NCI-H2029 treated with DMSO at 0.1 percent for 48 hours (cell line): ENCODE measurements around the gene CDK6.

Source experiments
- DNase-seq: peaks from one replicate; lab custom pipeline; 2025; lab: John Stamatoyannopoulos, UW

CDK6 gene

DNA sequence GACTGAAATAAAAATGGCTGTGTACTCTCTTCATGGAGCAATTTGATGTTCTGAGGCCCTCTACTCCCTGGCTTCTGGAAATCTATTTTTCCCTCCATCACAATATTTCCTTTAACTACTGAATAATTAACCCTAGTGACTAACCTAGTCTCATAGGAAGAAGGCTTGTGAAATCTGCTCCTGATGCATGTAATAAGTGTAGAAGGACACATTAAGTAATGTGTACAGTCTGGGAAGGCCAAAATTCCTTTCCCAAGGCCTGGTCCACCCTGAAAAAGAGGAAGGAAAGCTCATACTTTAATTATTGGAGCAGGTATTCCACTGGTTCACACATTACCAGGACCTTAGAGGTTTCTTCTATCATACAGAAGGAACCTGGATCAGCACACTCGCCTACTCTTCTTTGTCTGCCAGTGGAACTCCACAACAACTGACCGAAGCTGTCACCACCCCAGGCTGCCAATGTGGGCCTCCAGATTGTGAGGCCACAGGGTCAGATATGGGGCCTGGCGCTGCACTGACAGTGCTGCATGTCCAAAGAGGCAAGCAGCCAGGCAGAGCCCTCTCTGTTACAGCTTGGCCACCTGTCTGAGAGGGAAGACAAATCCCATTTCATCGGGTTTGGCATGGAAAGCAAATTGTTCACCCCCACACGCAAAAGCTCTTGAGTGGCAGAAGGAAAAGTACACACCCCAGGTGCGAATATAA lies 191.8 kb downstream of the CDK6 start:
- DNase-seq: no peak

GRCh38 chr7:92643821-92644220 lies 192.6 kb downstream of the CDK6 start:
- no peak for DNase-seq

DNA sequence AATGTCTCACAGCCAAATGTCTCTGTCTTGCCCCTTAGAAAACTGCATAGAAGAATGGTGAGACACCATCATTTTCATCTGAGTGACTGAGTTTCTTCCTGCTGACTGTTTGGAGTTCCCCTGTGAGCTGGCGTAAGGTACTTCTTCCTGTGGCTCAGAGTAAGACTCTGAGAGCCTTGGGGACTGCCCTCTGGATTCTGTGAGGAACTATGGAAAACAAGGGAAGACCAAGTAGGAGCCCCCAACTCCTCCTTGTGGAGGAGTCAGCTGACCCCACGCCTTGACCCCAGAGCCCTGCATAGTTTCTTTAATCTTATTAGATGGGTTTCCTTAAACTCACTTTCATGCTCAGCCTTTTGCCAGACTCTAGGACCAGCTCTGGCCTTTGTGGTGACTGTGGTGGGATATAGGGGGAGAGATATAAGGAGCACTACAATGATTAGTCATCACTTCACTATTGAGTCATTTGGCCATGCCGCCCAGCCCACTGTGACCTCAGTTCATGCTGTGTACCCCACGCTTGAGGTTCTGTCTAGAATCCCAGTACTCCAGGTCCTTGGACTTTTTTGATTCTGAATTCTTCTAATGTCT lies 194.4 kb downstream of the CDK6 start:
- DNase-seq: no peak

GRCh38 chr7:92639966-92640365 lies 196.4 kb downstream of the CDK6 start:
- DNase-seq: no peak

- DNase-seq: no peak
Observed at GRCh38 chr7:92639213-92639896, 197.0 kb downstream of the CDK6 start.

DNA sequence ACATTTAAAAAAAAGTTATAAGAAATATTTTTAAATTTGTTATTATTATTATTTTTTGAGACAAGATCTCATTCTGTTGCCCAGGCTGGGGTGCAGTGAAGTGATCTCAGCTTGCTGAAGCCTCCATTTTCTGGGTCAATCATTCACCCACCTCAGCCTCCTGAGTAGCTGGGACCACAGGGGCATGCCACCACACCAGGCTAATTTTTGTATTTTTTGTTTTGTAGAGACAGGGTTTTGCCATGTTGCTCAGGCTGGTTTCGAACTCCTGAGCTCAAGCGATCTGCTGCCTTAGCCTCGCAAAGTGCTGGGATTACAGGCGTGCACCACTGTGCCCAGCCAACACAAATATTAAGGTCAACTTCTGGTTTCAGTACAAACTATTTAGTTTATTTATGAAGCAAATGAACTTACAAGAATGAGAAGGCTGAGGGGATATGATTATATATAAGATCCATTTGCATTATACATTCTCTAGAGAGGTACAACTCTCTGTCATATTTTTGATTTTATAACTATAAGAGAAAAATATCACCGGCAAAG lies 200.3 kb downstream of the CDK6 start:
- DNase-seq: no peak

DNA sequence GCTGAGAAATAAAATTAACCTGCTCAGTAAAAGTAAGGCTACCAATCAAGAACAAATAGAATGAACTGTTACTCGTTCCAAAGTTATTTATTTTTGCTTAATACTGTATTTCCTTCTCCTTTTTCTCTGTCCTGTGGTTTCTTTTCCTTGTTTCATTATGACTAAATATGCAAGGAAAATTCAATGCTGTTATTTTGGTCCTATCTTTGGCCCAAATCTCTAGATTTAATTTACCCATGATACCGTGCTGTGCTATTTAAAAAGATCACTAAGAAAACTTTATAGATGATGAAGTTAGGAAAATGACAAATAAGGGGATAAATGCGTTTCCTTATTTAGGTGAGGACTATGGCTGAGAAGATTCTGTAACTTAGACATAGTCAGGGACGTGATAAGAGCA lies 200.8 kb downstream of the CDK6 start:
- no peak for DNase-seq

GRCh38 chr7:92634924-92635519 lies 201.4 kb downstream of the CDK6 start:
- no peak for DNase-seq

DNA sequence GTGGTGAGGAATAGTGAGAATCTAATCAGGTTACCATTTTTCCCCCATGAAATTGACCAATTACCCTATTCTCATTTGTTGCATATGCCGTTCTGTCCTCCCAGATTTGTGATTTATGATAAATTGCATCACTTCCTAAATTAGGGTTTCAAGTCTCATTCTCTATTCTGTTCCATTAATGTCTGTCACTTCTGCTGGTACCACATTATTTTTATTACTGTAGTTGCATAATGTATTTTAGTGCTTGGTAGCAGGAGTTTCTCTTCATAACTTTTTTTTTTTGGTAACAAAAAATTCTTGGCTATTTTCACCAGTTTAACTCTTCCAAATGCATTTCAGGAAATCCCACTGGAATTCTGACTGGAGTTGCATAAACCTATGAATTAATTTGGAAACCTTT lies 202.2 kb downstream of the CDK6 start:
- DNase-seq: no peak

DNA sequence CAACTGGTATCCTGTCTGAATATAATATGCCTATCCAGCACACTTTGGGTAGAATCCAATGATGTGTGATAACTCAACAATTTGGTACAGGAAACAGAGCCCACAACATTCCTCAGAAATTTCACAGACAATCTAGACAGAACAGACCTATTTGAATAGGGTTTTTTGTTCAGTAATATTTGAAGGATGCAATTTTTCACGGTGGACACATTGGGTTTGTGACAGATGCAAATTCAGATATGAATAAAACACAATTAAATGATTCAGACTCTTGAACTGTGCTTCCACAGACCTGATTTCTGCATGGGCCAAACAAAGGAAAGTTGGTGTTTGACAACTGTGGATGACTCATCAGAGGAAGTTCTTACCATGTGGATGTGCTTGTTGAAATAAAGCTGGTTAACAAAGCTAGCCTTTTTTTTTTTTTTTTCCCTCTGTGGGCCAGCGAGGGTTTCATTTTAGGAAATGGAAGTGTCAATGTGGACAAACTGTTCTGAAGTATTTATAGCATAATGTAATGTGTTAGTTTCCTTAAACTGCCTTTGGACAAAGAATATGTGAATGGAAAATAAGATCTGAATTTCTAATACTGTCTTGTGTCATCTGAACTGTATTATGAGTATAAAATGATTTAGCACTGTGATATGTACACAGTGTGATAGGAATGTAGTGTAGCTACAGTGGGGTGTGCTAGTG lies 203.0 kb downstream of the CDK6 start:
- DNase-seq: no peak

- no peak for DNase-seq
Observed at GRCh38 chr7:92632791-92633190, 203.6 kb downstream of the CDK6 start.

DNA sequence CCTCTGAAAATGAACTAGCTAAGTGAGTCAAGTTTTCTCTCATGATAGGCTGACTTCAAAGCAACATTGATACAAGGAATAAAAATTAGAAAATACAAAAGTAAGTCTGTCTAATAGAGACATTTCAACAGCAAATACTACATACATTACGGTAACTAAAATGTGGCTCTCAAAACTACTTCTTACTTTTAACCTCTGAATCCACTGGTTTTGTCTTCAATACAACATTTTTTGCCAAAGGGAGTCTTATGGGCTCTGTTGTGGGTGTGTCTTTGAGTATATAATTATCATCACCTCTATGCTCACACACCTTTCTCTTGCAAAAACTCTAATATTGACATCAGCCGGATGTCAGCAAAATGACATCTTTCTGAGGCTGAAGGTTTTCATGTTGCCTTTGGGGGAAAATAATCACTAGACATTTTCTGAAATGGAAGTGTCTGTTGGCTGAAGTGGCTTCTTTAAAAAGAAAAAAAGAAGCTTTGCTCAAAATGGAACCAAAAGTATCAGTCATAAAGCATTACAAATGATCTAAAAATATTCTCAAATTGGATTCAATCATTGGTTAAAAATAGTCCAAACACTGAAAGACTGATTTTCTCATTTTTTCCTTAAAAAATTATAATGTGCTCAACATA lies 204.4 kb downstream of the CDK6 start:
- DNase-seq: no peak

GRCh38 chr7:92631067-92631849 lies 205.1 kb downstream of the CDK6 start:
- DNase-seq: no peak

DNA sequence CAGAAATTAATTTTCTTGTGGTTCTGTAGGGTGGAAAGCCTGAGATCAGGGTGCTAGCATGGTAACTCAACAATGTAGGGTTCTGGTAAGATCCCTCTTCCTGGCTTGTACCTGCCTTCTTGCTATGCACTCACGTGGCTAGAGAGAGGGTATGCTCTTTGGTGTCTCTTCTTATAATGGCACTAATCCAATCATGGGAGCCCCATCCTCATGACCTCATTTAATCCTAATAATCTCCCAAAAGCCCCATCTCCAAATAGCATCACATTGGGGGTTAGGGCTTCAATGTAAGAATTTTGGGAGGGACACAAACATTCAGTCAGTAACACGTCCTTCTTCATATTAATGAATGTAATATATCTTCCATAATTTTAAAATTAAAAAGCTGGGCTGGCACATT lies 206.6 kb downstream of the CDK6 start:
- DNase-seq: no peak

GRCh38 chr7:92627956-92628355 lies 208.4 kb downstream of the CDK6 start:
- no peak for DNase-seq

DNA sequence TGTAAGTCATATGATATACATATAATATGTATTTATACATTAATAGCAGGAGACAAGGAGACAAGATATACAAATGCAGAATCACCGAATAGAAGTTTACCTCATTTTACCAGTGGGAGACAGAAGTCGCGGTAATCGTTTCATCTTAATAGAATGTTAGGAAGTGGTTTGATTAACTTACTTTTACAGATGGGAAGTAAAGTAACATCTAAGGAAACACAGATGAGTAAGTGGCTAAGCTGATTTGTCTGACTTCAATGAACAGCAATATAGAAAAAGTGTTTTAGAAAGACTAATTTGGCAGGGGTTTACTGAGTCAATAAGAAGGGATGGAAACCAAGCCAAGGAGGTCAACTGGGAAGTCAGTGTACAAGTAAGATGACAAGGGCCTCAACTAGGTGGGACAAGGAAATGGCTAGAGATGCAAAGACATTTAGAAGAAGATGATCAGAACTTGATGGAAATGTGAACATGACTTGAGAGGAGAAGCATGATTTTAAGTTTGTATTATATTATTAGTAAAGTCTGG lies 210.0 kb downstream of the CDK6 start:
- DNase-seq: no peak

GRCh38 chr7:92625617-92626016 lies 210.8 kb downstream of the CDK6 start:
- DNase-seq: no peak

GRCh38 chr7:92624298-92624996 lies 211.9 kb downstream of the CDK6 start:
- DNase-seq: no peak

GRCh38 chr7:92623544-92623943 lies 212.8 kb downstream of the CDK6 start:
- DNase-seq: no peak

GRCh38 chr7:92622685-92623084 lies 213.7 kb downstream of the CDK6 start:
- DNase-seq: no peak
